ENCODE data around the gene MYO5A. TPM values are rescaled to one million over a fixed set of nuclear protein-coding genes. Genes with fewer than 3 reads are reported as not detected.

Gene MYO5A
- polyA plus RNA-seq, 1 of the 3 experiments (the other 2 are of a cell fraction) = 11.0 TPM

DNA sequence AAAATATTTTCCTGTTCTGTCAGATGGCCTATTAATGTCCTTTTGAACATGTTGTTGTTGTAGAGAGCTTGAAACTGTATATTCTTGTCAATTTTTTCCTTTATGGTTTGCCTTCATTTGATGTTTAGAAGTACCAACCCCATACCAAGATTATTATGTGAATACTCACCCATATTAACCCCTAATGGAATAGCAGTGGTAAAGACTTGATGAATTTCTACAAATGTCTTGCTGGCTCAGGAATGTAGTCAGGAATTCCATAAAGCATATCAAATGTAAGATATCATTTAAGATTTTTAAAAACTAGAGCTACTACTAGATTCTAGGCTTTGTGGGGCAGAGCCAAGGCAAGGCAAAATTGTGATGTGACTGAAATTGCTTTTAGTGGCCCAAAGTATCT lies 30.0 kb downstream of the MYO5A start:
- peak; percentile 20; the same call in 1 of the 2 replicates for TF ChIP-seq TEAD4 (IDR thresholded peaks at IDR 0.05; ENCODE audit: borderline replicate concordance, insufficient read depth)
- no peak for TF ChIP-seq FOXM1 (IDR thresholded peaks at IDR 0.05; ENCODE audit: low read depth)
- H3F3A ChIP-seq (replicated peaks; ENCODE audit: insufficient read depth) = peaks cover 4% of the 10 kb centered on the region
- peak overlapping the region in 1 of 2 experiments; percentile 1; a peak in 1 of 4 replicates for H3K27ac ChIP-seq (ENCODE audit: low read depth in 2 of 2, low read length in 1 of 2)
- CTCF ChIA-PET = interaction anchor here (1.5 kb wide), 1 partner anchor 237 kb away, joined by 4 read pairs; no protein-coding TSS in a partner anchor
- no peaks in the 10 kb centered on the region for H3K27me3 ChIP-seq (ENCODE audit: insufficient read depth)
- H3K4me3 ChIP-seq (ENCODE audit: low read depth in 2 of 2, low read length in 1 of 2) = no peak overlapping the region
- POLR2A ChIA-PET = no interaction called here
- H3K4me1 ChIP-seq (ENCODE audit: control insufficient read depth in 1 of 2, insufficient read depth in 2 of 2, low read depth in 1 of 2, low read length in 1 of 2) = peaks cover 0 to 7% of the 10 kb centered on the region in 2 experiments; a peak in 1 of 4 replicates
- H3K9ac ChIP-seq = no peak overlapping the region
- no peaks in the 10 kb centered on the region for H3K36me3 ChIP-seq (replicated peaks in 1 of 2; ENCODE audit: control insufficient read depth in 1 of 2, insufficient read depth in 2 of 2, low read length in 1 of 2)
- H3K9me2 ChIP-seq = no peaks in the 10 kb centered on the region
- no peaks in the 10 kb centered on the region for H3K9me3 ChIP-seq
- H3K79me2 ChIP-seq (ENCODE audit: insufficient read depth) = peaks cover 39% of the 10 kb centered on the region
- H2AFZ ChIP-seq (ENCODE audit: low read depth) = no peak overlapping the region
- H4K20me1 ChIP-seq (ENCODE audit: insufficient read depth) = no peaks in the 10 kb centered on the region
- H3K4me2 ChIP-seq = no peak overlapping the region
- no peak for DNase-seq

DNA sequence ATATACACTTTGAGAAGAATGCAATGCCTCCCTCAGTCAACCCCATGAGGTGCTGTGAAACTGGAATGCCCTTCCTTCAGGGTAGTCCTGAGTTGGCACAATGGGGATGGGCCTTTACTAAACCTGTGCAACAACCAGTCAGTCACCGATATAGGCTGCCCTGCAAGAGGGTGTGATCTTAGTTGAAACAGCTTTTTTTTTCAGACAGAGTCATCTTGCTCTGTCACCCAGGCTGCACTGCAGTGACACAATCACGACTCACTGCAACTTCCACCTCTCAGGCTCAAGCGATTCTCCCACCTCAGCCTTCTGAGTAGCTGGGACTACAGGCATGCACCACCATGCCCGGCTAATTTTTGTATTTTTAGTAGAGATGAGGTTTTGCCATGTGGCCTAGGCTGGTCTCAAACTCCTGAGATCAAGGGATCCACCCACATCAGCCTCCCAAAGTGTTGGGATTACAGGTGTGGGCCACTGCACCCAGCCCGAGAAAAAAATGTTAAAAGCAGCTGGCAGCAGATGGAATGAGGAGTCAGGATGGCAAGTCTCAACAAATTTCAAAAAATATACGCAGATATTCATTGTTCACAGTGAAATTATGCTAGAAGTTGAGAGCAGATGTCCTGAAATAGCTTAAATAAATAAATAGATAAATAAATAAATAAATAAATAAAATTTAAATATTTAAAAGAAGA lies 31.8 kb downstream of the MYO5A start:
- H3K4me2 ChIP-seq = no peak overlapping the region
- peaks cover 43% of the 10 kb centered on the region for H3K79me2 ChIP-seq (ENCODE audit: insufficient read depth)
- no peak overlapping the region for H3K4me3 ChIP-seq (ENCODE audit: low read depth in 2 of 2, low read length in 1 of 2)
- POLR2A ChIA-PET = no interaction called here
- H3F3A ChIP-seq (replicated peaks; ENCODE audit: insufficient read depth) = peaks cover 4% of the 10 kb centered on the region
- no peaks in the 10 kb centered on the region for H3K9me2 ChIP-seq
- no peaks in the 10 kb centered on the region for H3K36me3 ChIP-seq (replicated peaks in 1 of 2; ENCODE audit: control insufficient read depth in 1 of 2, insufficient read depth in 2 of 2, low read length in 1 of 2)
- peaks cover 0 to 7% of the 10 kb centered on the region in 2 experiments; a peak in 2 of 4 replicates for H3K4me1 ChIP-seq (ENCODE audit: control insufficient read depth in 1 of 2, insufficient read depth in 2 of 2, low read depth in 1 of 2, low read length in 1 of 2)
- H2AFZ ChIP-seq (ENCODE audit: low read depth) = no peak overlapping the region
- no peak for TF ChIP-seq RXRA (IDR thresholded peaks at IDR 0.05; ENCODE audit: borderline replicate concordance, low read depth)
- peak; percentile 39; the same call in 1 of the 2 replicates for TF ChIP-seq FOSL2 (IDR thresholded peaks at IDR 0.05; ENCODE audit: borderline replicate concordance, low read depth)
- TF ChIP-seq TCF12 (IDR thresholded peaks at IDR 0.05) = peak; percentile 11; the same call in 1 of the 2 replicates
- TF ChIP-seq JUND (IDR thresholded peaks at IDR 0.05) = peak; percentile 21; the same call in 1 of the 2 replicates
- WGBS (ENCODE audit: low lambda C conversion rate) = 67% methylated on average over 6 of the region's 6 CpGs
- H3K27ac ChIP-seq (ENCODE audit: low read depth in 2 of 2, low read length in 1 of 2) = peak overlapping the region in 1 of 2 experiments; percentile 64; a peak in 2 of 4 replicates
- H3K27me3 ChIP-seq (ENCODE audit: insufficient read depth) = no peaks in the 10 kb centered on the region
- CTCF ChIA-PET = interaction anchor here (0.9 to 1.5 kb wide), 3 partner anchors 12 to 239 kb away, joined by 3 to 4 read pairs (median 3); no protein-coding TSS in a partner anchor
- no peaks in the 10 kb centered on the region for H4K20me1 ChIP-seq (ENCODE audit: insufficient read depth)
- no peaks in the 10 kb centered on the region for H3K9me3 ChIP-seq
- no peak overlapping the region for H3K9ac ChIP-seq
- DNase-seq = no peak

DNA sequence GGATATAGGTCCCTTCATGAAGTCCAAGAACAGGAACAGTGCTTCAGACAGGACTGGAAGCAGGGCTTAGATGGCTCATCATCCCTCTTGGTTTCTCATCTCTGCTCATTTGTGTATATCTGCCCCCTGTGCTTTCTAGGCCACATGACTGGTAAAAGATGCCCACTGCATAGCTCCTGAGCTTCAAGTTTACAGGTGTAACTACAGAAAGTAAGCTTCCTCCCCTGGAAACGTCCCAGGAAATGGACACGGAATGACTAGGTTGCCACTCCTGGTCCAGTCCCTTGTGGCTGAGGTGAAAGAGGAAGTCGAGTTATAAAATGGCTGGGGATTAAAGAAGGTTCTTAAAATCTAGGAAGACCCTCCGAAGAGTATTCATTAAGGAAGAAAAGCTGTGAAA lies 32.5 kb downstream of the MYO5A start:
- Histone ChIP-seq H3K4me3 (ENCODE audit: low read depth in 2 of 2, low read length in 1 of 2) (no peak overlapping the region), H3K9me3 (no peaks in the 10 kb centered on the region), H3K4me2 (no peak overlapping the region), H3K4me1 (ENCODE audit: control insufficient read depth in 1 of 2, insufficient read depth in 2 of 2, low read depth in 1 of 2, low read length in 1 of 2) (peaks cover 0 to 15% of the 10 kb centered on the region in 2 experiments; a peak in 2 of 4 replicates), H3K79me2 (ENCODE audit: insufficient read depth) (peaks cover 50% of the 10 kb centered on the region), H3K27ac (ENCODE audit: low read depth in 2 of 2, low read length in 1 of 2) (peak overlapping the region in 1 of 2 experiments; percentile 64; a peak in 1 of 4 replicates), H2AFZ (ENCODE audit: low read depth) (no peak overlapping the region), H3K9me2 (no peaks in the 10 kb centered on the region), H3K36me3 (replicated peaks in 1 of 2; ENCODE audit: control insufficient read depth in 1 of 2, insufficient read depth in 2 of 2, low read length in 1 of 2) (no peaks in the 10 kb centered on the region), H4K20me1 (ENCODE audit: insufficient read depth) (no peaks in the 10 kb centered on the region), H3K9ac (no peak overlapping the region), H3K27me3 (ENCODE audit: insufficient read depth) (no peaks in the 10 kb centered on the region), H3F3A (replicated peaks; ENCODE audit: insufficient read depth) (peaks cover 4% of the 10 kb centered on the region)
- TF ChIP-seq FOSL2 (IDR thresholded peaks at IDR 0.05; ENCODE audit: borderline replicate concordance, low read depth) (no peak), EZH2phosphoT487 (IDR thresholded peaks at IDR 0.05; ENCODE audit: borderline replicate concordance, low read depth) (no peak), TCF12 (IDR thresholded peaks at IDR 0.05) (no peak), SMC3 (IDR thresholded peaks at IDR 0.05; ENCODE audit: low read depth, low read length) (no peak), EP300 (IDR thresholded peaks at IDR 0.05; ENCODE audit: borderline replicate concordance in 1 of 2, low read depth in 1 of 2, low read length in 1 of 2) (no peak)
- TF ChIP-seq, protein P1, sequence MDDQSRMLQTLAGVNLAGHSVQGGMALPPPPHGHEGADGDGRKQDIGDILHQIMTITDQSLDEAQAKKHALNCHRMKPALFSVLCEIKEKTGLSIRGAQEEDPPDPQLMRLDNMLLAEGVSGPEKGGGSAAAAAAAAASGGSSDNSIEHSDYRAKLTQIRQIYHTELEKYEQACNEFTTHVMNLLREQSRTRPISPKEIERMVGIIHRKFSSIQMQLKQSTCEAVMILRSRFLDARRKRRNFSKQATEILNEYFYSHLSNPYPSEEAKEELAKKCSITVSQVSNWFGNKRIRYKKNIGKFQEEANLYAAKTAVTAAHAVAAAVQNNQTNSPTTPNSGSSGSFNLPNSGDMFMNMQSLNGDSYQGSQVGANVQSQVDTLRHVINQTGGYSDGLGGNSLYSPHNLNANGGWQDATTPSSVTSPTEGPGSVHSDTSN (IDR thresholded peaks at IDR 0.05) = no peak
- CTCF ChIA-PET = interaction anchor here (0.9 to 1.5 kb wide), 3 partner anchors 13 to 29 kb away, joined by 3 read pairs; no protein-coding TSS in a partner anchor
- 72% methylated on average over 4 of the region's 4 CpGs for WGBS (ENCODE audit: low lambda C conversion rate)
- POLR2A ChIA-PET = no interaction called here
- no peak for DNase-seq

Data from SK-N-SH (cell line).